Esophagus muscularis mucosa (tissue), 4 donors: ENCODE results near the gene CLCNKA.
"Not testable (repeated sequence)": the region's sequence is repeated elsewhere in the genome, so short reads cannot be mapped to it uniquely, and the experiment has no call there.

Experiments used
- EP300 ChIP-seq: sonication (generic); formaldehyde crosslinking; IDR thresholded peaks from one replicate; pipeline ENCODE4 v1.6.1; 2017; ENCODE audit warnings: antibody characterized with exemption
- POLR2A ChIP-seq: fragments of 450-650 bp; IDR thresholded peaks from one replicate; pipeline ENCODE4 v1.6.1; 2017; ENCODE audit warnings: antibody characterized with exemption, moderate library complexity, mild to moderate bottlenecking, low read depth
- TF ChIP-seq, protein P1 (sequence below), 3 experiments: fragments of 200-600 bp in 2 of 3; fragments of 450-650 bp in 1 of 3; sonication (generic) in 2 of 3; IDR thresholded peaks; one replicate each; pipeline ENCODE4 v1.5.1; 2017 to 2019; ENCODE audit warnings: antibody characterized with exemption in 3 of 3, mild to moderate bottlenecking in 2 of 3, moderate library complexity in 1 of 3

DNA sequence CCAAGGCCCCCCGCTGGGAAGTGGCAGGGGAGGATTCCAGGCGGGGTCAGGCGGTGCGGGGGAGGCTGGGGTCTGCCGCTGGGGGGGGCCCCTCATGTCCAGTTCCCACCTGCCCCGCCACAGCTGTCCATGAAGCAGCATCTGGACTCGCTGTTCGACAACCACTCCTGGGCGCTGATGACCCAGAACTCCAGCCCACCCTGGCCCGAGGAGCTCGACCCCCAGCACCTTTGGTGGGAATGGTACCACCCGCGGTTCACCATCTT, 7.1 kb downstream of the CLCNKA start:
- TF ChIP-seq, protein P1, sequence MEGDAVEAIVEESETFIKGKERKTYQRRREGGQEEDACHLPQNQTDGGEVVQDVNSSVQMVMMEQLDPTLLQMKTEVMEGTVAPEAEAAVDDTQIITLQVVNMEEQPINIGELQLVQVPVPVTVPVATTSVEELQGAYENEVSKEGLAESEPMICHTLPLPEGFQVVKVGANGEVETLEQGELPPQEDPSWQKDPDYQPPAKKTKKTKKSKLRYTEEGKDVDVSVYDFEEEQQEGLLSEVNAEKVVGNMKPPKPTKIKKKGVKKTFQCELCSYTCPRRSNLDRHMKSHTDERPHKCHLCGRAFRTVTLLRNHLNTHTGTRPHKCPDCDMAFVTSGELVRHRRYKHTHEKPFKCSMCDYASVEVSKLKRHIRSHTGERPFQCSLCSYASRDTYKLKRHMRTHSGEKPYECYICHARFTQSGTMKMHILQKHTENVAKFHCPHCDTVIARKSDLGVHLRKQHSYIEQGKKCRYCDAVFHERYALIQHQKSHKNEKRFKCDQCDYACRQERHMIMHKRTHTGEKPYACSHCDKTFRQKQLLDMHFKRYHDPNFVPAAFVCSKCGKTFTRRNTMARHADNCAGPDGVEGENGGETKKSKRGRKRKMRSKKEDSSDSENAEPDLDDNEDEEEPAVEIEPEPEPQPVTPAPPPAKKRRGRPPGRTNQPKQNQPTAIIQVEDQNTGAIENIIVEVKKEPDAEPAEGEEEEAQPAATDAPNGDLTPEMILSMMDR (IDR thresholded peaks at IDR 0.05): not testable (repeated sequence)
- TF ChIP-seq EP300, POLR2A: not testable (repeated sequence)
